Measurements from ENCODE around the gene ARL6IP4. TPM values are rescaled to one million over a fixed set of nuclear protein-coding genes. Genes with fewer than 3 reads are reported as not detected.

ARL6IP4 gene
- total and polyA plus RNA-seq, 3 experiments from 2014 or later: 172 to 246 (median 181) TPM

DNA sequence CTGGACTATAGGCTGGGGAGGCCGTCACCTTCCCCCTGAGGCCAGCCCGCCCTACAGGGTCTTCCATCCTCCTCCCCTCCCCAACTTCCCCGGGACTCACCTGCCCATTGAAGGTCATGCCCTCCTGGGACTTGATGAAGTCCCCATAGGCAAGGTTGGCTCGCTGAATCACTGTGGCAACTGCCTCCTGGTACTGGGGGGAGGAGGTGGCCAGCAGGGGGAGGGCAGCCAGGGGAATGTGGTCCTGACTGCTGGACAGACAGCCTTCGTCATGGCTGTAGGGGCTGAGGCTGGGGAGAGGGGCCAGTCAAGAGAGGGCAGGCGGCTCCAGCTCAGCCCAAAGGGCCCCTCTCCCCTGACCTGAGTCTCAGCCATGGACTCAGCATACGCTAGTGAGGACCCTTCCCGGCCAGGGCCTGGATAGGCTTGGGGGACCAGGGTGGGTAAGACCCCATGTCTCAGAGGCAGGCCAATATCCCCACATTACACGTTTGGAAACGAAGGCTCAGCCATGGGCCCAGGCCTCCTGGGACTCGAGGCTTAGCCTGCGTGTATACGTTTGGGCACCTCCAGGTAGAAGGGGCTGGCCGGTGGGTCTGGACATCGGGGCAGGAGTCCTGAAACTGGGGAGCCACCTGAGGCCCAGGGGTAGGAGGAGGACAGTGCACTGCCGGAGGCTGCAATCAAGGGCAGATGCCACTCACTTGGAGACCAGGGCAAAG, 16.3 kb downstream of the ARL6IP4 start:
- Mint-ChIP-seq H3K4me3 (no peak overlapping the region), H3K4me1 (no peaks in the 10 kb centered on the region)
- POLR2A ChIA-PET: no interaction called here

GRCh38 chr12:122997343-122998250, 17.1 kb downstream of the ARL6IP4 start:
- no peak overlapping the region for H3K4me3 ChIP-seq (ENCODE audit: low read length)
- no peaks in the 10 kb centered on the region for H3K9me3 ChIP-seq (ENCODE audit: low read length)
- Mint-ChIP-seq H3K36me3 (peaks cover 0 to 11% (median 4%) of the 10 kb centered on the region in 3 donors), H3K9me3 (no peaks in the 10 kb centered on the region), H3K4me3 (no peak overlapping the region), H3K4me1 (no peaks in the 10 kb centered on the region), H3K27me3 (no peaks in the 10 kb centered on the region), H3K27ac (no peak overlapping the region)
- CTCF ChIA-PET: no interaction called here
- H3K27me3 ChIP-seq (ENCODE audit: insufficient read depth, low read length, poor library complexity, severe bottlenecking): no peaks in the 10 kb centered on the region
- no peak overlapping the region for H3K27ac ChIP-seq (ENCODE audit: low read depth, low read length)
- POLR2A ChIA-PET: no interaction called here
- DNase-seq: no peak
- H3K4me1 ChIP-seq (ENCODE audit: insufficient read depth, low read length): no peaks in the 10 kb centered on the region
- H3K36me3 ChIP-seq (ENCODE audit: insufficient read depth, low read length): no peaks in the 10 kb centered on the region

More for the DNA sequence above, 16.3 kb downstream of the ARL6IP4 start:
- DNase-seq: no peak
- CTCF ChIA-PET: no interaction called here
- Histone ChIP-seq H3K4me1 (ENCODE audit: insufficient read depth, low read length) (no peaks in the 10 kb centered on the region), H3K4me3 (ENCODE audit: low read length) (no peak overlapping the region), H3K27ac (ENCODE audit: low read depth, low read length) (no peak overlapping the region), H3K27me3 (ENCODE audit: insufficient read depth, low read length, poor library complexity, severe bottlenecking) (no peaks in the 10 kb centered on the region), H3K36me3 (ENCODE audit: insufficient read depth, low read length) (no peaks in the 10 kb centered on the region), H3K9me3 (ENCODE audit: low read length) (no peaks in the 10 kb centered on the region)
- H3K9me3 Mint-ChIP-seq: no peaks in the 10 kb centered on the region
- H3K27ac Mint-ChIP-seq: no peak overlapping the region
- peaks cover 0 to 11% (median 4%) of the 10 kb centered on the region in 3 donors for H3K36me3 Mint-ChIP-seq
- no peaks in the 10 kb centered on the region for H3K27me3 Mint-ChIP-seq

DNA sequence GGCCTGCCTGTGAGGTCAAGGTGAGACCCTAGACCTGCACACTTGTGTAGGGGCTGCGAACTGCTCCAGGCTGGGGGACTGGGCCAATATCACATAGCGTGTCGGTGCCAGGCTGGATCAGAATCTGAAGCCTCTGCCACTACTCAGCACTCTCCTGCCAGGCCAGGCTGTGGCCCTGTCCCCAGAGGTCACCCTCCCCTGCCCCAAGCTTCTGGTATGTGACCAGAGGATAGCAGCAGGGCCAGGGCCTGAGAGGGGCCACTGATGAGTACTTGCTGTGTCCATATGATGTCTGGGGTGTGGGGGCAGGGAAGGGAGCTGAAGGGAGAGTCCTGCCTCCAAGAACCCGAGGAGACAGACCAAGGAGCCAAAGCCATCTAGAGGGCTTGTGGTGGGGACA, 17.8 kb downstream of the ARL6IP4 start:
- Histone ChIP-seq H3K27ac (ENCODE audit: low read depth, low read length) (no peak overlapping the region), H3K27me3 (ENCODE audit: insufficient read depth, low read length, poor library complexity, severe bottlenecking) (no peaks in the 10 kb centered on the region), H3K4me3 (ENCODE audit: low read length) (no peak overlapping the region), H3K9me3 (ENCODE audit: low read length) (no peaks in the 10 kb centered on the region), H3K4me1 (ENCODE audit: insufficient read depth, low read length) (no peaks in the 10 kb centered on the region), H3K36me3 (ENCODE audit: insufficient read depth, low read length) (no peaks in the 10 kb centered on the region)
- Mint-ChIP-seq H3K27ac (no peak overlapping the region), H3K9me3 (no peaks in the 10 kb centered on the region), H3K4me1 (no peaks in the 10 kb centered on the region), H3K27me3 (no peaks in the 10 kb centered on the region), H3K36me3 (peaks cover 0 to 13% (median 4%) of the 10 kb centered on the region in 3 donors), H3K4me3 (no peak overlapping the region)
- ChIA-PET CTCF (no interaction called here), POLR2A (no interaction called here)
- no peak for DNase-seq

DNA sequence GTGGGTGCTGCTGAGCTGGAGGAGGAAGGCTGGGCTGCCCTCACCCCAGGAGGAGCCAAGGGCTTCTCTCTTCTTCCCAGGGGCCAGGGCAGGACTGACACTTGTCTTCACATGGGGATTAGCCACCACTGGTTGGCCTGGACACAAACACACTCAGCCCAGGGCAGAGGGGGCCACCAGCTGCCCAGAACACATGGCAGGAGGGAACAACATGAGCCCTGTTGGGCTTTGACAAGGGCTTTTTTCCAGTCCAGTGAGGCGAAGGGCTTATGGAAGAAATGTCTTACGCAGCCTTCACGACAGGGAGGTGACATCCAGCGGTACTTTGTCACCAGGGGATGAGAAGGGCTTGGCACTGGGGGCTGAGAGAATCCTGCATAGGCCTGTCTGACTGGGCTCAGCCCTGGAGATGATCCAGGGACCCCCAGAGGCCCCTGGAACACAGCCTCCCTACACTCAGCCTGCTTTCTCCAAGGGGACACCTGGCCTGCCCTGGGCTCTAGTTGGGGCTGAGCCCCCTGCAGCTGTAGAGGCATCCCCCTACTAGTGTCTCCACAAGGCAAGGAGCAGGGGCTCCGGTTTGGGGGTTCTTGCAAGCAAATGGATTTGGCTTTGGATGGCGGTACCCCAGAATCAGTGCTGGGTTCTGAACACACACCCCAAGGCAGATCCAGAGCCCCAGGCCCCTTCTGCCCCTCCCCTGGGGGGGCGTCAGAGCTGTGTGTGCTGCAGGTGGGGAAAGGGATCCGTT, 18.9 kb downstream of the ARL6IP4 start:
- peak in 1 of 5 donors; percentile 30 for DNase-seq
- H3K36me3 ChIP-seq (ENCODE audit: insufficient read depth, low read length): no peaks in the 10 kb centered on the region
- H3K4me3 Mint-ChIP-seq: no peak overlapping the region

DNA sequence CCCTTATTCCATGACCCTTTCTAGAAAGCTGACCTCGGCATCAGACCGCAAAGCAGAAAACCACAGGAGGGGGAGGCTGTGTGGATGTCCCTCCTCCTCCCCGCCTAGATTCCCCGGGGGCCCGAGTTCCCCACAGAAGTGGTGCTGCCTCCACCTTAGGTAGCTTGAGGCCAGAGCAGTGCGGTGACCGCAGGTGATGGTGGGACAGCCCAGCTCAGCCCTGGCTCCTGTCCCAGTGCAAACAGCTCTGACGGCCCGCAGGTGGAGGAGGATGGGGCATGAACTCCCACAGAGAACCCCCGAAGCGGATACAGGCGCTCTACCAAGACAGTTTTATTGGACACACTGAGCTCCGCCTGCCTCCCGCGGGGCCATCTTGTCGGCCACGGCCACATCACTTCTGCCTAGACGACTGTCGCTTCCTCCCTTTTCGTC, 19.5 kb downstream of the ARL6IP4 start:
- Mint-ChIP-seq H3K9me3 (no peaks in the 10 kb centered on the region), H3K4me3 (no peak overlapping the region), H3K27ac (no peak overlapping the region), H3K4me1 (no peaks in the 10 kb centered on the region), H3K36me3 (peaks cover 0 to 19% (median 4%) of the 10 kb centered on the region in 3 donors), H3K27me3 (no peaks in the 10 kb centered on the region)
- peak in 1 of 5 donors; percentile 17 for DNase-seq
- H3K36me3 ChIP-seq (ENCODE audit: insufficient read depth, low read length): no peaks in the 10 kb centered on the region
- H3K4me3 ChIP-seq (ENCODE audit: low read length): no peak overlapping the region
- no peaks in the 10 kb centered on the region for H3K9me3 ChIP-seq (ENCODE audit: low read length)
- ChIA-PET CTCF (interaction anchor here (0.9 kb wide), 1 partner anchor 206 kb away, joined by 3 read pairs; no protein-coding TSS in a partner anchor), POLR2A (no interaction called here)
- no peak overlapping the region for H3K27ac ChIP-seq (ENCODE audit: low read depth, low read length)
- H3K4me1 ChIP-seq (ENCODE audit: insufficient read depth, low read length): no peaks in the 10 kb centered on the region
- H3K27me3 ChIP-seq (ENCODE audit: insufficient read depth, low read length, poor library complexity, severe bottlenecking): no peaks in the 10 kb centered on the region

More for the DNA sequence above, 18.9 kb downstream of the ARL6IP4 start:
- Mint-ChIP-seq H3K27ac (no peak overlapping the region), H3K9me3 (no peaks in the 10 kb centered on the region), H3K27me3 (no peaks in the 10 kb centered on the region), H3K36me3 (peaks cover 0 to 15% (median 4%) of the 10 kb centered on the region in 3 donors), H3K4me1 (no peaks in the 10 kb centered on the region)
- ChIA-PET CTCF (interaction anchor here (0.9 kb wide), 1 partner anchor 205 kb away, joined by 3 read pairs; no protein-coding TSS in a partner anchor), POLR2A (no interaction called here)
- no peak overlapping the region for H3K27ac ChIP-seq (ENCODE audit: low read depth, low read length)
- H3K27me3 ChIP-seq (ENCODE audit: insufficient read depth, low read length, poor library complexity, severe bottlenecking): no peaks in the 10 kb centered on the region
- no peaks in the 10 kb centered on the region for H3K9me3 ChIP-seq (ENCODE audit: low read length)
- H3K4me1 ChIP-seq (ENCODE audit: insufficient read depth, low read length): no peaks in the 10 kb centered on the region
- H3K4me3 ChIP-seq (ENCODE audit: low read length): no peak overlapping the region

DNA sequence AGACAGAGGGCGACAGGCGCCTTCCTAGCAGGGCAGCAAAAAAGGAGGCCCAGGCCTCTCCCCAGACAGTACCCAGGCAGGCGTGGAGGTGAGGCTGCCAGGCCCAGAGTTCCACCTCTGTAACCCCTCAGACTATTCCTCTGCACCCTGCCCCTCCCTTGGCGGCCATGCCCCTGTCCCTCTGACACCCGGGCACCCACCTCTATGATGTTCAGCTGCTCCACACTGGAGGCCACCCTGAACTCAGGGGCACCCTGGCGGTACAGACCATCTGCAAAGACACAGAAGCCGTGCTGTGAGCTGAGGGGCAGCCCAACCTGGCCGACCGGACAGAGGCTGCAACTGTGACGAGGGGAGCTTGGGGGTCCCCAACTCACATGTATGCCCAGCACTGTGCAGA, 20.1 kb downstream of the ARL6IP4 start:
- DNase-seq: peak in 1 of 5 donors; percentile 38
- no peaks in the 10 kb centered on the region for H3K4me1 Mint-ChIP-seq
- Histone ChIP-seq H3K27me3 (ENCODE audit: insufficient read depth, low read length, poor library complexity, severe bottlenecking) (no peaks in the 10 kb centered on the region), H3K4me1 (ENCODE audit: insufficient read depth, low read length) (no peaks in the 10 kb centered on the region), H3K27ac (ENCODE audit: low read depth, low read length) (no peak overlapping the region), H3K36me3 (ENCODE audit: insufficient read depth, low read length) (no peaks in the 10 kb centered on the region), H3K4me3 (ENCODE audit: low read length) (no peak overlapping the region), H3K9me3 (ENCODE audit: low read length) (no peaks in the 10 kb centered on the region)
- H3K27me3 Mint-ChIP-seq: no peaks in the 10 kb centered on the region
- H3K9me3 Mint-ChIP-seq: no peaks in the 10 kb centered on the region
- peaks cover 0 to 19% (median 4%) of the 10 kb centered on the region in 3 donors for H3K36me3 Mint-ChIP-seq
- no peak overlapping the region for H3K27ac Mint-ChIP-seq
- POLR2A ChIA-PET: no interaction called here
- H3K4me3 Mint-ChIP-seq: no peak overlapping the region
- CTCF ChIA-PET: interaction anchor here (0.9 kb wide), 1 partner anchor 207 kb away, joined by 3 read pairs; no protein-coding TSS in a partner anchor

DNA sequence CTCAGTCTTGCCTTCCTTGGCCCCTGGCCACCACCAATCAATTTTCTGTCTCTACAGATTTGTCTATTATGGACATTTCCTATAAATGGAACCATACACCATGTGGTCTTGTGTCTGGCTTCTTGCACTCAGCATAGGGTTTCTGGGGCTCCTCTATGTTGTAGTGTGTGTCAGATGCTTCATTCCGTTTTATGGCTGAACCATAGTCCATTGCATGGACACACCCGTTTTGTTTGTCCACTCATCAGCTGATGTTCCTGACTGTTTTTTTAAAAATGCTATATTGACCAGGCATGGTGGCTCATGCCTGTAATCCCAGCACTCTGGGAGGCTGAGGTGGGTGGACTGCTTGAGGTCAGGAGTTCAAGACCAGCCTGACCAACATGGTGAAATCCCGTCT, 21.0 kb downstream of the ARL6IP4 start:
- H3K36me3 Mint-ChIP-seq: peaks cover 0 to 19% (median 4%) of the 10 kb centered on the region in 3 donors

More for the DNA sequence above, 21.0 kb downstream of the ARL6IP4 start:
- Mint-ChIP-seq H3K4me1 (no peaks in the 10 kb centered on the region), H3K9me3 (no peaks in the 10 kb centered on the region), H3K4me3 (no peak overlapping the region), H3K27ac (no peak overlapping the region), H3K27me3 (no peaks in the 10 kb centered on the region)
- Histone ChIP-seq H3K36me3 (ENCODE audit: insufficient read depth, low read length) (no peaks in the 10 kb centered on the region), H3K4me1 (ENCODE audit: insufficient read depth, low read length) (no peaks in the 10 kb centered on the region), H3K27me3 (ENCODE audit: insufficient read depth, low read length, poor library complexity, severe bottlenecking) (no peaks in the 10 kb centered on the region), H3K4me3 (ENCODE audit: low read length) (no peak overlapping the region), H3K9me3 (ENCODE audit: low read length) (no peaks in the 10 kb centered on the region), H3K27ac (ENCODE audit: low read depth, low read length) (no peak overlapping the region)
- DNase-seq: no peak
- CTCF ChIA-PET: no interaction called here
- POLR2A ChIA-PET: no interaction called here

Data from CD8-positive, alpha-beta memory T cell (primary cell).